IMR-90 (cell line): Measurements from ENCODE around the gene ABCA5. TPM values are rescaled to one million over a fixed set of nuclear protein-coding genes. Genes with fewer than 3 reads are reported as not detected.

Experiments
- ATAC-seq: fragments of 200-7000 bp; cut with Tn5 transposase; 2 replicates; pipeline ENCODE4 v1.9.1; 2020; ENCODE audit warnings: low read depth, mild to moderate bottlenecking, moderate library complexity
- BruUV-seq: library from RNA; stranded (reverse); fragments of 400-500 nt; replicated peaks from 2 replicates; lab custom pipeline; 2021; lab: Mats Ljungman, UMichigan
- CTCF ChIA-PET: fragments of 300-600 bp; formaldehyde crosslinking; extraction: SDS; loops from one replicate; lab custom pipeline; 2021; ENCODE audit warnings: antibody characterized with exemption; lab: Yijun Ruan, JAX
- POLR2A ChIA-PET: fragments of 300-600 bp; sonication (Branson Sonifier 250); formaldehyde crosslinking; loops from one replicate; lab custom pipeline; 2022; ENCODE audit warnings: antibody characterized with exemption; ENCODE audit not compliant: unreplicated experiment; lab: Charles Lee
- DNase-seq: peaks from one replicate; pipeline ENCODE4 v3.0.0; 2013
- H2AFZ ChIP-seq: replicated peaks from 2 replicates; pipeline ENCODE3; 2013; ENCODE audit warnings: low read length, mild to moderate bottlenecking; ENCODE audit not compliant: poor library complexity
- H2AK5ac ChIP-seq: 2 replicates; pipeline ENCODE4 v1.6.1; 2013; ENCODE audit warnings: low read depth, low read length, inconsistent platforms
- H2AK9ac ChIP-seq: replicated peaks from 2 replicates; pipeline ENCODE3; 2013; ENCODE audit warnings: mild to moderate bottlenecking, low read depth, low read length, moderate library complexity; ENCODE audit not compliant: poor library complexity
- H2BK120ac ChIP-seq: 2 replicates; pipeline ENCODE4 v1.6.1; 2013; ENCODE audit warnings: low read depth, low read length, inconsistent platforms
- H2BK15ac ChIP-seq: 3 replicates; pipeline ENCODE4 v1.6.1; 2013; ENCODE audit warnings: low read depth, low read length, inconsistent platforms
- H2BK20ac ChIP-seq: 2 replicates; pipeline ENCODE4 v1.6.1; 2013; ENCODE audit warnings: low read depth, mild to moderate bottlenecking, inconsistent platforms, low read length, moderate library complexity
- H2BK5ac ChIP-seq: 2 replicates; pipeline ENCODE4 v1.6.1; 2013; ENCODE audit warnings: mild to moderate bottlenecking, low read depth, low read length, inconsistent platforms; ENCODE audit not compliant: poor library complexity, severe bottlenecking
- H3K14ac ChIP-seq: replicated peaks from 2 replicates; pipeline ENCODE4 v1.6.1; 2013; ENCODE audit warnings: low read depth, low read length, inconsistent platforms
- H3K18ac ChIP-seq: 2 replicates; pipeline ENCODE4 v1.6.1; 2013; ENCODE audit warnings: low read depth, low read length, control low read depth
- H3K23ac ChIP-seq: 2 replicates; pipeline ENCODE4 v1.6.1; 2013; ENCODE audit warnings: low read depth, low read length, inconsistent platforms
- H3K27ac ChIP-seq: 2 replicates; pipeline ENCODE4 v1.5.1; 2013; ENCODE audit warnings: mild to moderate bottlenecking, control low read depth, low read length; ENCODE audit not compliant: insufficient read depth
- H3K27me3 ChIP-seq: 2 replicates; pipeline ENCODE4 v1.6.1; 2013; ENCODE audit warnings: low read length; ENCODE audit not compliant: control insufficient read depth, insufficient read depth
- H3K36me3 ChIP-seq: 2 replicates; pipeline ENCODE4 v1.6.1; 2013; ENCODE audit warnings: low read length, mixed read lengths; ENCODE audit not compliant: control insufficient read depth, insufficient read depth
- H3K4ac ChIP-seq: 2 replicates; pipeline ENCODE4 v1.6.1; 2013; ENCODE audit warnings: low read depth, low read length, inconsistent platforms
- H3K4me1 ChIP-seq: 2 replicates; pipeline ENCODE4 v1.6.1; 2013; ENCODE audit warnings: low read length, mixed read lengths; ENCODE audit not compliant: control insufficient read depth, insufficient read depth
- H3K4me2 ChIP-seq: 2 replicates; pipeline ENCODE4 v1.6.1; 2013; ENCODE audit warnings: low read depth, mild to moderate bottlenecking, control low read depth, low read length, moderate library complexity
- H3K4me3 ChIP-seq: 2 replicates; pipeline ENCODE4 v1.5.1; 2013; ENCODE audit warnings: low read depth, mild to moderate bottlenecking, control low read depth, low read length, moderate library complexity; ENCODE audit not compliant: insufficient read depth
- H3K56ac ChIP-seq: 2 replicates; pipeline ENCODE4 v1.6.1; 2013; ENCODE audit warnings: low read length, inconsistent platforms; ENCODE audit not compliant: insufficient read depth; ENCODE audit errors: extremely low read depth
- H3K79me1 ChIP-seq, 2 experiments: 2 replicates each; pipeline ENCODE4 v1.6.1; 2013; ENCODE audit warnings: low read length in 2 of 2, inconsistent platforms in 1 of 2, low read depth in 1 of 2
- H3K9ac ChIP-seq: 2 replicates; pipeline ENCODE4 v1.6.1; 2013; ENCODE audit warnings: low read depth, low read length, control low read depth
- H3K9me1 ChIP-seq: 2 replicates; pipeline ENCODE4 v1.6.1; 2013; ENCODE audit warnings: low read length, inconsistent platforms; ENCODE audit not compliant: insufficient read depth
- H3K9me3 ChIP-seq: 2 replicates; pipeline ENCODE4 v1.6.1; 2013; ENCODE audit warnings: low read length; ENCODE audit not compliant: control insufficient read depth, insufficient read depth
- H4K20me1 ChIP-seq: 2 replicates; pipeline ENCODE4 v1.6.1; 2013; ENCODE audit warnings: low read length, inconsistent platforms; ENCODE audit not compliant: insufficient read depth
- H4K5ac ChIP-seq: 2 replicates; pipeline ENCODE4 v1.6.1; 2013; ENCODE audit warnings: mild to moderate bottlenecking, low read depth, low read length, control low read depth
- H4K8ac ChIP-seq, 2 experiments: 2 replicates each; pipeline ENCODE4 v1.6.1; 2013; ENCODE audit warnings: low read depth in 2 of 2, low read length in 2 of 2, control low read depth in 1 of 2, inconsistent platforms in 1 of 2
- H4K91ac ChIP-seq: 2 replicates; pipeline ENCODE4 v1.6.1; 2013; ENCODE audit warnings: low read depth, low read length, inconsistent platforms; ENCODE audit not compliant: insufficient read depth
- BHLHE40 ChIP-seq: fragments of 150-350 bp; IDR thresholded peaks from 2 replicates; pipeline ENCODE4 v1.6.1; 2016; ENCODE audit warnings: mild to moderate bottlenecking, low read depth, low read length
- CEBPB ChIP-seq: IDR thresholded peaks from 2 replicates; pipeline ENCODE4 v1.6.1; 2012; ENCODE audit warnings: low read depth, low read length, improper control_type of control experiment
- CHD1 ChIP-seq: IDR thresholded peaks from 2 replicates; pipeline ENCODE4 v1.6.1; 2012; ENCODE audit warnings: low read depth, low read length, improper control_type of control experiment
- CTCF ChIP-seq: conservative IDR thresholded peaks from 2 replicates; pipeline ENCODE4 v1.5.1; 2012; ENCODE audit warnings: mild to moderate bottlenecking, low read depth, low read length, improper control_type of control experiment
- ELK1 ChIP-seq: fragments of 150-350 bp; IDR thresholded peaks from 2 replicates; pipeline ENCODE4 v1.6.1; 2016; ENCODE audit warnings: low read depth, mild to moderate bottlenecking, low read length, moderate library complexity, borderline replicate concordance
- FOS ChIP-seq: fragments of 150-350 bp; IDR thresholded peaks from 2 replicates; pipeline ENCODE4 v1.6.1; 2016; ENCODE audit warnings: low read depth, low read length
- MAFK ChIP-seq: IDR thresholded peaks from 2 replicates; pipeline ENCODE4 v1.6.1; 2012; ENCODE audit warnings: low read depth, low read length, improper control_type of control experiment
- MAZ ChIP-seq: IDR thresholded peaks from 2 replicates; pipeline ENCODE4 v1.6.1; 2012; ENCODE audit warnings: low read depth, mild to moderate bottlenecking, low read length, improper control_type of control experiment, moderate library complexity, borderline replicate concordance
- MXI1 ChIP-seq: IDR thresholded peaks from 2 replicates; pipeline ENCODE4 v1.6.1; 2012; ENCODE audit warnings: low read depth, mild to moderate bottlenecking, low read length, moderate library complexity, borderline replicate concordance
- NFE2L2 ChIP-seq: fragments of 150-350 bp; IDR thresholded peaks from 2 replicates; pipeline ENCODE4 v1.6.1; 2016; ENCODE audit warnings: low read depth, mild to moderate bottlenecking, low read length
- POLR2A ChIP-seq: IDR thresholded peaks from 2 replicates; pipeline ENCODE4 v1.6.1; 2012; ENCODE audit warnings: mild to moderate bottlenecking, low read depth, low read length
- RAD21 ChIP-seq: IDR thresholded peaks from 2 replicates; pipeline ENCODE4 v1.6.1; 2012; ENCODE audit warnings: low read length, improper control_type of control experiment
- RFX5 ChIP-seq: IDR thresholded peaks from 2 replicates; pipeline ENCODE4 v1.8.0; 2012; ENCODE audit warnings: low read depth, mild to moderate bottlenecking, low read length, moderate library complexity
- SMC3 ChIP-seq: fragments of 150-350 bp; IDR thresholded peaks from 2 replicates; pipeline ENCODE4 v1.6.1; 2016; ENCODE audit warnings: low read depth, mild to moderate bottlenecking, antibody characterized with exemption, low read length, moderate library complexity
- USF2 ChIP-seq: fragments of 150-350 bp; IDR thresholded peaks from 2 replicates; pipeline ENCODE4 v1.6.1; 2017; ENCODE audit warnings: mild to moderate bottlenecking, antibody characterized with exemption, low read length, low read depth
- WGBS, 2 experiments: methylation state at CpG; one replicate each; pipeline versions ENCODE4 v1.1.5 to v1.1.7; 2013; ENCODE audit warnings: missing lambda C conversion rate in 2 of 2; ENCODE audit not compliant: insufficient read length in 1 of 2; ENCODE audit errors: extremely low coverage in 2 of 2; 5-methylcytosine and 5-hydroxymethylcytosine counted together
- dilution Hi-C: fragments of 300-500 bp; cut with HindIII; formaldehyde crosslinking; loops from one replicate; pipeline ENCODE4 v1.14.3; 2018; ENCODE audit warnings: low sequenced_read_pairs; ENCODE audit not compliant: unreplicated experiment
- in situ Hi-C: fragments of 300-500 bp; cut with MboI; formaldehyde crosslinking; loops from 3 replicates; pipeline ENCODE4 v1.14.3; 2019; ENCODE audit warnings: low sequenced_read_pairs, inconsistent platforms, mixed read lengths
- intact Hi-C: fragments of 100-400 bp; cut with micrococcal nuclease; formaldehyde crosslinking; loops from 2 replicates; pipeline ENCODE4 v1.10.0; 2022
- polyA plus RNA-seq, 3 experiments: library from polyadenylated mRNA; depleted of rRNA; stranded (reverse); fragments of >200 nt; gene quantifications; 2 replicates each; pipeline ENCODE4 v1.2.3, GENCODE V29; 2012; ENCODE audit warnings: low replicate concordance in 1 of 3
- total RNA-seq: library from RNA; depleted of rRNA; stranded (reverse); fragments of >200 nt; gene quantifications from 2 replicates; pipeline ENCODE4 v1.2.3, GENCODE V29; 2012

Gene ABCA5
- total and polyA plus RNA-seq, 2 of the 4 experiments (the other 2 are of a cell fraction): 1.3 to 2.3 TPM

GRCh38 chr17:69367298-69367697, 40.4 kb upstream of the ABCA5 start:
- H2BK120ac ChIP-seq: no peak overlapping the region
- H4K8ac ChIP-seq: no peak overlapping the region
- ChIA-PET CTCF (no interaction called here), POLR2A (no interaction called here)
- no peak overlapping the region for H3K4ac ChIP-seq
- no peak overlapping the region for H3K18ac ChIP-seq
- ATAC-seq (no peak), DNase-seq (no peak)
- H3K4me1 ChIP-seq: no peaks in the 10 kb centered on the region
- intact Hi-C loops (no loop called here), dilution Hi-C loops (no loop called here), in situ Hi-C loops (no loop called here)
- no peak overlapping the region for H3K4me3 ChIP-seq
- no peaks in the 10 kb centered on the region for H4K20me1 ChIP-seq
- TF ChIP-seq USF2 (no peak), RAD21 (no peak), SMC3 (no peak), NFE2L2 (no peak), MXI1 (no peak), MAFK (no peak), CTCF (no peak), BHLHE40 (no peak), RFX5 (no peak), FOS (no peak), CEBPB (no peak), MAZ (no peak), POLR2A (no peak), CHD1 (no peak), ELK1 (no peak)
- WGBS, 2 experiments: 40% methylated on average over 1 of the region's 3 CpGs; no CpG with 5 or more reads in 1 of the 2 experiments
- no TSS peak for BruUV-seq
- H2BK5ac ChIP-seq: no peak overlapping the region
- no peak overlapping the region for H2AFZ ChIP-seq
- H3K27ac ChIP-seq: no peak overlapping the region
- H3K9ac ChIP-seq: no peak overlapping the region
- no peaks in the 10 kb centered on the region for H3K9me3 ChIP-seq
- H3K36me3 ChIP-seq: no peaks in the 10 kb centered on the region
- H3K9me1 ChIP-seq: no peaks in the 10 kb centered on the region
- H2BK15ac ChIP-seq: no peak overlapping the region
- no peak overlapping the region for H2AK5ac ChIP-seq
- no peak overlapping the region for H2AK9ac ChIP-seq
- no peak overlapping the region for H3K23ac ChIP-seq
- no peak overlapping the region for H4K91ac ChIP-seq
- H3K4me2 ChIP-seq: no peak overlapping the region
- no peak overlapping the region for H3K56ac ChIP-seq
- H4K5ac ChIP-seq: no peak overlapping the region
- no peak overlapping the region for H2BK20ac ChIP-seq
- H3K79me1 ChIP-seq: no peaks in the 10 kb centered on the region
- H3K27me3 ChIP-seq: no peaks in the 10 kb centered on the region; the same call in 1 of the 2 replicates
- H3K14ac ChIP-seq: no peak overlapping the region
